H1 (cell line): Measurements from ENCODE around the gene GRB14. TPM values are rescaled to one million over a fixed set of nuclear protein-coding genes. Genes with fewer than 3 reads are reported as not detected.

ENCODE experiments used
- CTCF ChIA-PET: fragments of 300-600 bp; sonication (Branson Sonifier 250); formaldehyde crosslinking; loops from one replicate; lab custom pipeline; 2021; ENCODE audit not compliant: partially characterized antibody; lab: Charles Lee
- POLR2A ChIA-PET: fragments of 300-600 bp; sonication (Branson Sonifier 250); formaldehyde crosslinking; loops from one replicate; lab custom pipeline; 2021; ENCODE audit warnings: inconsistent platforms; ENCODE audit not compliant: partially characterized antibody; lab: Charles Lee
- DNase-seq, 2 experiments: peaks; one replicate each; pipeline versions ENCODE4 v3.0.0 to v3.0.0-alpha.2; 2010 to 2022; ENCODE audit warnings: low spot score in 2 of 2, low read depth in 1 of 2, mixed read lengths in 1 of 2
- FAIRE-seq: peaks from 2 replicates; lab custom pipeline; 2011; peaks lifted over from hg19 to GRCh38; lab: Jason Lieb, UNC
- H2AFZ ChIP-seq: 2 replicates; pipeline ENCODE4 v1.8.1; 2012; ENCODE audit warnings: low read length, inconsistent platforms
- H2AK5ac ChIP-seq: 2 replicates; pipeline ENCODE4 v1.6.1; 2013; ENCODE audit warnings: low read depth, low read length
- H2BK120ac ChIP-seq: replicated peaks from 2 replicates; pipeline ENCODE3; 2013; ENCODE audit warnings: low read depth, low read length, inconsistent platforms
- H2BK12ac ChIP-seq: 2 replicates; pipeline ENCODE4 v1.6.1; 2013; ENCODE audit warnings: low read depth, low read length
- H2BK15ac ChIP-seq: 2 replicates; pipeline ENCODE4 v1.6.1; 2013; ENCODE audit warnings: low read length
- H2BK20ac ChIP-seq: 2 replicates; pipeline ENCODE4 v1.6.1; 2013; ENCODE audit warnings: low read length
- H2BK5ac ChIP-seq: 2 replicates; pipeline ENCODE4 v1.6.1; 2013; ENCODE audit warnings: low read depth, low read length
- H3K14ac ChIP-seq: 2 replicates; pipeline ENCODE4 v1.6.1; 2013; ENCODE audit warnings: inconsistent platforms; ENCODE audit not compliant: insufficient read length
- H3K18ac ChIP-seq: 2 replicates; pipeline ENCODE4 v1.6.1; 2013; ENCODE audit warnings: low read length; ENCODE audit errors: extremely low read depth
- H3K23ac ChIP-seq: 2 replicates; pipeline ENCODE4 v1.6.1; 2013; ENCODE audit warnings: inconsistent platforms; ENCODE audit not compliant: insufficient read length
- H3K23me2 ChIP-seq: 2 replicates; pipeline ENCODE4 v1.6.1; 2013; ENCODE audit warnings: low read depth, low read length
- H3K27ac ChIP-seq: 2 replicates; pipeline ENCODE4 v1.6.1; 2011; ENCODE audit warnings: low read depth, low read length, inconsistent platforms
- H3K27me3 ChIP-seq, 4 experiments: replicated peaks in 1 of 4; 1 replicate in 1 of 4; 2 replicates in 3 of 4; pipeline versions ENCODE4 v1.6.1 to v1.8.1; 2011 to 2013; ENCODE audit warnings: low read length in 3 of 4, mild to moderate bottlenecking in 3 of 4, inconsistent platforms in 2 of 4, mixed read lengths in 2 of 4, moderate library complexity in 1 of 4; ENCODE audit not compliant: control insufficient read depth in 3 of 4, insufficient read depth in 3 of 4; ENCODE audit errors: extremely low read depth in 1 of 4
- H3K36me3 ChIP-seq, 4 experiments: 2 replicates each; pipeline versions ENCODE4 v1.6.1 to v1.8.1; 2011 to 2013; ENCODE audit warnings: mild to moderate bottlenecking in 4 of 4, low read length in 3 of 4, moderate library complexity in 2 of 4, control low read depth in 1 of 4, inconsistent platforms in 1 of 4; ENCODE audit not compliant: insufficient read depth in 4 of 4, control insufficient read depth in 2 of 4
- H3K4ac ChIP-seq: replicated peaks from 2 replicates; pipeline ENCODE3; 2013; ENCODE audit warnings: low read length, low read depth, mixed read lengths, inconsistent platforms; ENCODE audit not compliant: insufficient read length
- H3K4me1 ChIP-seq, 4 experiments: replicated peaks in 1 of 4; 1 replicate in 1 of 4; 2 replicates in 3 of 4; pipeline versions ENCODE4 v1.6.1 to v1.8.1; 2011 to 2013; ENCODE audit warnings: low read length in 3 of 4, inconsistent platforms in 2 of 4, mixed read lengths in 1 of 4; ENCODE audit not compliant: insufficient read depth in 4 of 4, control insufficient read depth in 3 of 4
- H3K4me2 ChIP-seq, 2 experiments: 2 replicates each; pipeline versions ENCODE4 v1.6.1 to v1.8.1; 2011 to 2013; ENCODE audit warnings: low read depth in 2 of 2, low read length in 2 of 2, control low read depth in 1 of 2, inconsistent platforms in 1 of 2, mild to moderate bottlenecking in 1 of 2; ENCODE audit not compliant: insufficient read depth in 1 of 2
- H3K4me3 ChIP-seq, 4 experiments: fragments of 200-600, 300-600 bp in 1 of 4; sonication (generic), shearing (Covaris generic), sonication (Bioruptor Twin) in 1 of 4; 2 replicates each; pipeline versions ENCODE4 v1.5.1 to v1.8.1; 2011 to 2016; ENCODE audit warnings: low read length in 4 of 4, low read depth in 3 of 4, control low read depth in 2 of 4, inconsistent platforms in 2 of 4, mild to moderate bottlenecking in 2 of 4, mixed read lengths in 1 of 4, moderate library complexity in 1 of 4; ENCODE audit not compliant: insufficient read depth in 2 of 4; ENCODE audit errors: extremely low read depth in 1 of 4
- H3K56ac ChIP-seq: replicated peaks from 2 replicates; pipeline ENCODE3; 2013; ENCODE audit warnings: low read depth, mild to moderate bottlenecking, mixed read lengths, low read length, inconsistent platforms; ENCODE audit not compliant: insufficient read length
- H3K79me1 ChIP-seq: 2 replicates; pipeline ENCODE4 v1.6.1; 2013; ENCODE audit warnings: low read depth, low read length, control low read depth
- H3K79me2 ChIP-seq, 2 experiments: 2 replicates each; pipeline versions ENCODE4 v1.6.1 to v1.8.1; 2012 to 2013; ENCODE audit warnings: low read length in 2 of 2, mild to moderate bottlenecking in 2 of 2, inconsistent platforms in 1 of 2; ENCODE audit not compliant: insufficient read depth in 2 of 2, control insufficient read depth in 1 of 2
- H3K9ac ChIP-seq, 4 experiments: replicated peaks in 1 of 4; 1 replicate in 1 of 4; 2 replicates in 3 of 4; pipeline versions ENCODE4 v1.6.1 to v1.8.1; 2011 to 2013; ENCODE audit warnings: low read depth in 3 of 4, low read length in 3 of 4, control low read depth in 2 of 4, mild to moderate bottlenecking in 2 of 4, moderate library complexity in 2 of 4, inconsistent platforms in 1 of 4; ENCODE audit errors: extremely low read depth in 1 of 4
- H3K9me3 ChIP-seq, 2 experiments: 2 replicates each; pipeline versions ENCODE4 v1.6.1 to v1.8.1; 2012 to 2013; ENCODE audit warnings: mild to moderate bottlenecking in 2 of 2, moderate library complexity in 2 of 2, control low read depth in 1 of 2, inconsistent platforms in 1 of 2, low read depth in 1 of 2, low read length in 1 of 2, mixed read lengths in 1 of 2; ENCODE audit not compliant: insufficient read depth in 2 of 2
- H4K20me1 ChIP-seq, 2 experiments: replicated peaks in 1 of 2; 2 replicates each; pipeline versions ENCODE3 to v1.8.1; 2011 to 2013; ENCODE audit warnings: inconsistent platforms in 2 of 2, low read length in 2 of 2, mild to moderate bottlenecking in 1 of 2; ENCODE audit not compliant: insufficient read depth in 2 of 2, control insufficient read depth in 1 of 2
- H4K5ac ChIP-seq: 2 replicates; pipeline ENCODE4 v1.6.1; 2013; ENCODE audit warnings: low read length, low read depth, mixed read lengths, inconsistent platforms; ENCODE audit not compliant: insufficient read length
- H4K8ac ChIP-seq: 2 replicates; pipeline ENCODE4 v1.8.0; 2013; ENCODE audit warnings: mild to moderate bottlenecking, moderate library complexity, low read length, inconsistent platforms; ENCODE audit not compliant: insufficient read depth; ENCODE audit errors: extremely low read depth
- H4K91ac ChIP-seq: replicated peaks from 2 replicates; pipeline ENCODE3; 2013; ENCODE audit warnings: low read length, mixed read lengths, inconsistent platforms; ENCODE audit not compliant: insufficient read length
- CBX5 ChIP-seq: fragments of 300-800, 300-1000 bp; sonication (generic); IDR thresholded peaks from 2 replicates; pipeline ENCODE4 v1.7.1; 2016; ENCODE audit warnings: antibody characterized with exemption, low read length, low read depth
- CBX8 ChIP-seq: fragments of 300-800, 300-1000 bp; sonication (generic); IDR thresholded peaks from 2 replicates; pipeline ENCODE4 v1.7.1; 2016; ENCODE audit warnings: low read depth, low read length, borderline replicate concordance
- CREB1 ChIP-seq: IDR thresholded peaks from 2 replicates; pipeline ENCODE4 v1.6.1; 2012; ENCODE audit warnings: inconsistent platforms
- CTCF ChIP-seq, 3 experiments: IDR thresholded peaks; 1 replicate in 2 of 3; 2 replicates in 1 of 3; pipeline versions ENCODE4 v1.5.1 to v1.6.1; 2011; ENCODE audit warnings: low read length in 3 of 3, mild to moderate bottlenecking in 3 of 3, inconsistent platforms in 2 of 3, low read depth in 1 of 3, moderate library complexity in 1 of 3; ENCODE audit not compliant: insufficient read depth in 1 of 3; ENCODE audit errors: control extremely low read depth in 1 of 3
- GABPA ChIP-seq: IDR thresholded peaks from 2 replicates; pipeline ENCODE4 v1.6.1; 2011; ENCODE audit warnings: mild to moderate bottlenecking, low read length, moderate library complexity, borderline replicate concordance; ENCODE audit not compliant: insufficient read depth
- KDM1A ChIP-seq: fragments of 200-600, 300-600 bp; sonication (generic); IDR thresholded peaks from 2 replicates; pipeline ENCODE4 v1.7.1; 2016; ENCODE audit warnings: mild to moderate bottlenecking, low read length, borderline replicate concordance
- MAX ChIP-seq: IDR thresholded peaks from 2 replicates; pipeline ENCODE4 v1.6.1; 2012; ENCODE audit warnings: inconsistent platforms
- POLR2AphosphoS5 ChIP-seq: IDR thresholded peaks from 2 replicates; pipeline ENCODE4 v1.6.1; 2011; ENCODE audit warnings: low read depth, low read length
- TCF12 ChIP-seq: IDR thresholded peaks from 2 replicates; pipeline ENCODE4 v1.6.1; 2011; ENCODE audit warnings: low read depth, mild to moderate bottlenecking, low read length
- WGBS, 2 experiments: shearing (Covaris generic) in 1 of 2; methylation state at CpG; one replicate each; pipeline versions ENCODE4 v1.1.6 to v1.1.7; 2013 to 2015; ENCODE audit warnings: low lambda C conversion rate in 2 of 2, mixed read lengths in 2 of 2, inconsistent platforms in 1 of 2, low coverage in 1 of 2, missing lambda C conversion rate in 1 of 2; ENCODE audit not compliant: insufficient replicate concordance in 2 of 2, insufficient coverage in 1 of 2, insufficient read length in 1 of 2; ENCODE audit errors: extremely low coverage in 1 of 2, missing lambda C conversion rate in 1 of 2; 5-methylcytosine and 5-hydroxymethylcytosine counted together
- polyA plus RNA-seq, 7 experiments: library from polyadenylated mRNA; depleted of rRNA in 3 of 7; stranded (reverse) in 5 of 7; unstranded in 2 of 7; fragments of >200 nt in 5 of 7; fragments of 200-250 nt in 2 of 7; gene quantifications; 1 replicate in 5 of 7; 2 replicates in 1 of 7; 4 replicates in 1 of 7; pipeline versions ENCODE4 v1.2.1 to v1.2.3, GENCODE V29; 2011 to 2013; ENCODE audit warnings: missing spikeins in 2 of 7, mixed read lengths in 2 of 7
- total RNA-seq: library from RNA; stranded (reverse); fragmentation: NEBNext Ultra II Directional; extraction: Animal tissue kit (Norgen Biotek cat#: 25700); gene quantifications from 2 replicates; pipeline ENCODE4 v1.2.1, GENCODE V29; 2021

The GRB14 gene
- total and polyA plus RNA-seq, 2 of the 8 experiments (the other 6 are each of a cell fraction or from before 2014, with no cell fraction given) = 2.5 to 11.6 TPM

GRCh38 chr2:164657129-164657528 lies 35.8 kb upstream of the GRB14 start:
- Histone ChIP-seq H3K4ac (no peak overlapping the region), H2BK20ac (no peak overlapping the region), H3K79me2 (no peaks in the 10 kb centered on the region), H3K9me3 (no peaks in the 10 kb centered on the region), H3K4me1 (no peaks in the 10 kb centered on the region), H2BK15ac (no peak overlapping the region), H3K23me2 (no peaks in the 10 kb centered on the region; the same call in 1 of the 2 replicates), H4K5ac (no peak overlapping the region), H3K9ac (no peak overlapping the region), H3K18ac (no peak overlapping the region), H4K8ac (no peak overlapping the region), H2BK5ac (no peak overlapping the region), H3K27ac (no peak overlapping the region), H4K20me1 (no peaks in the 10 kb centered on the region), H3K56ac (no peak overlapping the region), H3K36me3 (no peaks in the 10 kb centered on the region), H3K23ac (no peak overlapping the region), H2BK12ac (no peak overlapping the region), H2AFZ (no peak overlapping the region), H4K91ac (no peak overlapping the region), H3K4me2 (no peak overlapping the region), H2BK120ac (no peak overlapping the region), H3K4me3 (no peak overlapping the region), H3K14ac (no peak overlapping the region), H3K79me1 (no peaks in the 10 kb centered on the region), H2AK5ac (no peak overlapping the region), H3K27me3 (peaks cover 0 to 4% (median 1%) of the 10 kb centered on the region in 4 experiments; a peak in 2 of 7 replicates)
- DNase-seq = no peak
- ChIA-PET POLR2A (no interaction called here), CTCF (interaction anchor here (0.5 to 2.2 kb wide), 3 partner anchors 8 to 876 kb away, joined by 3 to 7 read pairs (median 3); no protein-coding TSS in a partner anchor)
- WGBS, 2 experiments = 93% methylated on average over 2 of the region's 2 CpGs; no CpG with 5 or more reads in 1 of the 2 experiments
- no peak for FAIRE-seq
- TF ChIP-seq GABPA = no peak
- TF ChIP-seq CTCF (IDR thresholded peaks at IDR 0.05; ENCODE audit: control extremely low read depth in 1 of 3, insufficient read depth in 1 of 3, low read depth in 1 of 3, low read length in 3 of 3) = no peak
- no peak for TF ChIP-seq CBX5
- no peak for TF ChIP-seq POLR2AphosphoS5
- no peak for TF ChIP-seq KDM1A
- TF ChIP-seq MAX = no peak
- TF ChIP-seq CBX8 = no peak
- no peak for TF ChIP-seq CREB1
- TF ChIP-seq TCF12 = no peak
